Transverse colon (tissue), 3 donors: ENCODE measurements around the gene CBLN2.

ENCODE experiments used
- CTCF ChIP-seq, 5 experiments: fragments of 200-600 bp in 3 of 5; fragments of 450-650 bp in 2 of 5; sonication (generic) in 3 of 5; IDR thresholded peaks; 1 replicate in 2 of 5; 2 replicates in 3 of 5; pipeline ENCODE4 v1.5.1; 2016 to 2017; ENCODE audit warnings: antibody characterized with exemption in 5 of 5, inconsistent platforms in 3 of 5, mild to moderate bottlenecking in 2 of 5, moderate library complexity in 1 of 5
- EP300 ChIP-seq: sonication (generic); formaldehyde crosslinking; IDR thresholded peaks from one replicate; pipeline ENCODE4 v1.6.1; 2017; ENCODE audit warnings: antibody characterized with exemption, low read depth

GRCh38 chr18:72492497-72492896 lies 51.6 kb downstream of the CBLN2 start:
- no peak for TF ChIP-seq CTCF (IDR thresholded peaks at IDR 0.05)
- TF ChIP-seq EP300 = no peak
